Measurements from ENCODE around the gene KLHL29. TPM values are rescaled to one million over a fixed set of nuclear protein-coding genes. Genes with fewer than 3 reads are reported as not detected.

KLHL29 gene
- total RNA-seq, 1 donor: 14.7 TPM

- no peak overlapping the region for H3K4me3 ChIP-seq (ENCODE audit: low read depth, low read length)
- peak; percentile 45 for DNase-seq (ENCODE audit: low read depth)
- TF ChIP-seq CTCF (IDR thresholded peaks at IDR 0.05; ENCODE audit: insufficient read depth, low read depth, low read length): no peak
Observed at GRCh38 chr2:23651187-23652080, 266.5 kb downstream of the KLHL29 start.

GRCh38 chr2:23653326-23653725 lies 268.3 kb downstream of the KLHL29 start:
- DNase-seq (ENCODE audit: low read depth): no peak
- no peak overlapping the region for H3K4me3 ChIP-seq (ENCODE audit: low read depth, low read length)
- TF ChIP-seq CTCF (IDR thresholded peaks at IDR 0.05; ENCODE audit: insufficient read depth, low read depth, low read length): no peak

GRCh38 chr2:23654756-23655155 lies 269.8 kb downstream of the KLHL29 start:
- no peak overlapping the region for H3K4me3 ChIP-seq (ENCODE audit: low read depth, low read length)
- TF ChIP-seq CTCF (IDR thresholded peaks at IDR 0.05; ENCODE audit: insufficient read depth, low read depth, low read length): no peak
- DNase-seq (ENCODE audit: low read depth): no peak

- no peak for DNase-seq (ENCODE audit: low read depth)
- TF ChIP-seq CTCF (IDR thresholded peaks at IDR 0.05; ENCODE audit: insufficient read depth, low read depth, low read length): no peak
- H3K4me3 ChIP-seq (ENCODE audit: low read depth, low read length): no peak overlapping the region
Observed at GRCh38 chr2:23655934-23656596, 271.1 kb downstream of the KLHL29 start.

GRCh38 chr2:23656597-23656973 lies 271.6 kb downstream of the KLHL29 start:
- DNase-seq (ENCODE audit: low read depth): no peak
- H3K4me3 ChIP-seq (ENCODE audit: low read depth, low read length): no peak overlapping the region
- no peak for TF ChIP-seq CTCF (IDR thresholded peaks at IDR 0.05; ENCODE audit: insufficient read depth, low read depth, low read length)

GRCh38 chr2:23657371-23657770 lies 272.4 kb downstream of the KLHL29 start:
- no peak for DNase-seq (ENCODE audit: low read depth)
- no peak overlapping the region for H3K4me3 ChIP-seq (ENCODE audit: low read depth, low read length)
- TF ChIP-seq CTCF (IDR thresholded peaks at IDR 0.05; ENCODE audit: insufficient read depth, low read depth, low read length): no peak

All from fibroblast of villous mesenchyme (primary cell).